Non-pigmented ciliary epithelial cell (primary cell): ENCODE results near the gene RABGEF1.
A peak's percentile ranks its signal among the peaks of the same experiment; 100 is the strongest.
"Not testable (repeated sequence)": the region's sequence is repeated elsewhere in the genome, so short reads cannot be mapped to it uniquely, and the experiment has no call there.

Experiments used
- DNase-seq: peaks from one replicate; pipeline ENCODE4 v3.0.0-alpha.2; 2010; ENCODE audit warnings: low read depth

RABGEF1 gene

DNA sequence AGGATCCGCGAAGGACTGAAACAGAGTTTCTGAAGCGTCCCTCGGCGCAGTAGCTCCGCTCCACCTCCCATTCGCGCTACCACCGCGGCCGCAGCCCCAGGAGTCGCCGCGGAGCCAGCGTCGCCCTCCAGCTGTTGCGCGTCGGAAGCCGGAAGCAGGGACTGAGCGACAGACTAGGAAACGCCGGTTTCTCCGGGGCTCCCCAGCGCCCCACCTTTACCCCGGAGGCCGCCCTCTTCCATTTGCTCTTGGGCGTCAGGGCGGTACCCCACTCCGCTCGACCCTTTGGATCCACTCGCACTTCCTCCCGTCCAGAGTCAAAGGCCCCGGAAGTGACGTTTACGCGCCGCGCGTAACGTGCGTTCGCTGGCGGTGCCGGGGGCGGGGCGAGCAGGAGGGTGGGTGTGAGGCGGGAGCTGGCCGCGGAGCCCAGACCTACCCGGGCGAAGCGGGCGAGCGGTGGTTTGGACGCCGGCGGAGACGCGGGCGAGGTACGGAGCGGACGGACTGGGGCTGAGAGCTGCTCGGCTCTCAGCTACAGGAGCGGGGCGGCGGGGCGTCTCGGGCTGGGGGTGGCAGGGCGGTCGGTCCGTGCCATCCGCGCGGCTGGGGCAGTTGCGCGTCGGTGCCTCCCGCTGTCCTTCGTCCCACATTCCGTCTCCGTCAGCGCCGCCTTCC is at the start of gene RABGEF1:
Gene RABGEF1 (plus strand): TSS at position 432 of the 678 bp plus-strand sequence. CDS start 31,167 bp downstream, outside the sequence.
- DNase-seq, result peak; percentile 67

DNA sequence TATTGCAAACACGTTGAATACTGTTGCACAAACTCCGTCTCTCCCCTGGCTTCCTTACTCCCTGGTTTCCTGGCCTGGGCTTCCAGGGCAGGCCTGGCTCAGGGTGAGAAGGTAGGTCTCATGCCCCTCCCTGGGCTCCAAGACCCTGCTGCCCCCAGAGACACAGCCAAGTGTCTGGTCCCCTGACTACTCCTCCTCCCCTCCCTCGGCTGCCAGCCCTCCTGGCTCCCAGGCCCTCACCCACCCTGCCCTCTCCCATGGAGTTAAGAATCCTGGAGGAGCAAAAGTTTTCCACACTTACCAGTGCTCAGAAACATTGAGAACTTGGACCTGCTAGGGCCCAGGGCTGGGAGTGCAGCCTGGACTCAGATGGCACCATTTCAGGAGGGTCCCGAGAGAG is 47.2 kb upstream of the RABGEF1 start:
- DNase-seq, result no peak

DNA sequence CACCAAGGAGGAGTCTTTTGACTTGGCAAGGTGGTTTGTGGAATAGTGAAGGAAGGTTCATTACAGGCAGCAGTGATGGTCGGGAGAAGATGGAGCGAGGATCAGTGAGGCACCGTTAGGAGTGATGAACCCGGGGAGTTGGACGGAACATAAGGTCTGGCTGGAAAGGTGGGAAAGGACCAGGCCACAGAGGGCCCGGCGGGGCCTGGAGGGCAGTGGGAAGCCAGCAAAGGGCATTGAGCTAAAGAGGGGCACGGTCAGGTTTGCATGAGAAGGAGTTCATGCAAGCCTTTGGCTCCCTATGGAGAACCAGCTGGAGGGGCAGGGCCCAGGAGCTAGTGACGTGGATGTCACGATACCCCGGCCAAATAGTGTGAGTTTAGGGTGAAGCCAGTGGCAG is 46.2 kb upstream of the RABGEF1 start:
- DNase-seq, result no peak

DNA sequence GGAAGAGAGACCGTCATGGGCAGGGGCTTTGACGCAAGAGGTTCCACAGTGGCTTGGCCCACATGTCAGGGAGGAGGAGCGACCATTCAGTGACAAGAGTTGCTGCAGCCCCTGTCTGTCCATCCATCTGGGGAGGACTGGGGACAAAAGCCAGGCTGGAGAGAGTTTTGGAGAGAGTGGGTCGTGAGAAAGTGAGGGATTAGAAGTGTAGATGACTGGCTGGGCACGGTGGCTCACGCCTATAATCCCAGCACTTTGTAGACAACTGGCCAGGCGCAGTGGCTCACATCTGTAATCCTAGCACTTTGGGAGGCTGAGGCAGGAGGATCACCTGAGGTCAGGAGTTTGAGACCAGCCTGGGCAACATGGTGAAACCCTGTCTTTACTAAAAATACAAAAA is 45.1 kb upstream of the RABGEF1 start:
- not testable (repeated sequence) for DNase-seq

DNA sequence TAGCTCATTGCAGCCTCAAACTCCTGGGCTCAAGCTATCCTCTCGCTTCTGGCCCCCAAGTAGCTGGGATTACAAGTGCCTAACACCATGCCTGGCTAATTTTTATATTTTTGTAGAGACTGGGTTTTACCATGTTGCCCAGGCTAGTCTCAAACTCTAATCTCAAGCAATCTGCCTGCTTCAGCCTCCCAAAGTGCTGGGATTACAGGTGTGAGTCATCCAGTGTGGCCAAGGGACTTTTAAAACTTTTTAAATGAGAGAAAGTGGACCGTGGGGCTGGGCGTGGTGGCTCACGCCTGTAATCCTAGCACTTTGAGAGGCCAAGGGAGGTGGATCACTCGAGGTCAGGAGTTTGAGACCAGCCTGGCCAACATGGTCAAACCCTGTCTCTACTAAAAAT is 44.4 kb upstream of the RABGEF1 start:
- not testable (repeated sequence) for DNase-seq

DNA sequence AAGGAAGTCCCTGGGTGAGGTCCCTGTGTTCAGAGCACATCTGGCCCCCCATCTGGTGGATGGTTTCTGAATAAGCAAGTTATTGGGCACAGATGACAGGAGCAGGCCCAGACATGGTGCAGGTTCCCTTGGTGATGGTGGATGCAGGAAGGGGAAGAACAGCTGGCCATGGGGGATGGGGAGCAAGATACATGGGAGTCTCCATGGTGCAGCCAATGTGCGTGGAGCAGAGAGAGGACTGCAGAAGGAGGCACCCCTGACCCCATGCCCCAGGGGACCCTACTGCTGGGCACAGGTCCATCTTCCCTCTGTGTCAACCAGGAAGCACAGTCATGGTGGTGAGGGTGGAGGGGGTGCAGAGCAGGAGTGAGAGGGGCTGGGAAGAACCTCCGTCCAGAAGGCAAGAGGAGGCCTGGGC is 43.8 kb upstream of the RABGEF1 start:
- no peak for DNase-seq

DNA sequence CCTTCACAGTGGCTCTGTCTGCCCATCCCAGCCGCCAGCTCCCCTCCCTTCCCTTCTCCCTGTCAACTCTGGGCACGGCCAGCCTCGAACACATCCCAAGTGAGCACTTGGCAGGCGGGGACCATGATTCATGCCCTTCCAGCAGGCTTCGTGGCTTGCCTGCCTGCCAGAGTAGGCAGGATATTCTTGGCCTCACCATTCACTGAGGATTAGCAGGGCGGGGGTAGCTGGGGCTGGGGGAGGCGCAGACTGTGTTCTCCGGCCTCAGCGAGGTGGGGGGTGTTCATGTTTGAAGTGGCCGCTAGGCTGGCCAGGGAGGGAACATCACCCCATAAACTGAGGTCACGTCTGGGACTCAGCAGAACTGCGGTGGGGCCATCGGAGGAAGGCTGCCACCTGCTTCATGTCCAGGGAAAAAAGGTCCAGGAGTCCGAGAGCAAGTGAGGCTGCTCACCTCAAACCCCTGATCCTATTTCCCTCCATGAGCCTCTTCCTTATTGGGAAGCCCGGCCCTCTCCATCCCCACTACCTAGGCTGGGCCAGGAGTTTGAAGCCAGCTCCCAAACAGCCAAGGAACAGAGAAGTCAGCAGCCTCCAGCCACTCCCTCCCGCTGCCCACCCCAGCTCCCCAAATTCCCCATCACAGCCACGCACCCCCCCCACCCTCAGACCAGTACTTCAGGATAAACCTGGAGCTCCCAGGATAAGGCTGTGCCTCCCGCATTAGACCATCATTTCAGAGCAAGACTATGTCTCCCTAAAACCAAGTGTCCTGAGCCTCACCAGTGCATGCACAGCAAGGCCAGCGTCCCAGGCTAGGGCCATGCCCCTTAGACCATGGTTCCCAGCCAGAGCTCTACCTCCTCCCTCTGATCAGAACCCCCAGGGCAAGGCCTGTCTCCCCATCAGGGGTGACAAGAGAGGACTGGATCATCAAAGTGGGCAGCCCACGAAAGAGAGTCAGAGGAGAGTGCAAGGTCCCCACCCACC is 42.8 kb upstream of the RABGEF1 start:
- no peak for DNase-seq

DNA sequence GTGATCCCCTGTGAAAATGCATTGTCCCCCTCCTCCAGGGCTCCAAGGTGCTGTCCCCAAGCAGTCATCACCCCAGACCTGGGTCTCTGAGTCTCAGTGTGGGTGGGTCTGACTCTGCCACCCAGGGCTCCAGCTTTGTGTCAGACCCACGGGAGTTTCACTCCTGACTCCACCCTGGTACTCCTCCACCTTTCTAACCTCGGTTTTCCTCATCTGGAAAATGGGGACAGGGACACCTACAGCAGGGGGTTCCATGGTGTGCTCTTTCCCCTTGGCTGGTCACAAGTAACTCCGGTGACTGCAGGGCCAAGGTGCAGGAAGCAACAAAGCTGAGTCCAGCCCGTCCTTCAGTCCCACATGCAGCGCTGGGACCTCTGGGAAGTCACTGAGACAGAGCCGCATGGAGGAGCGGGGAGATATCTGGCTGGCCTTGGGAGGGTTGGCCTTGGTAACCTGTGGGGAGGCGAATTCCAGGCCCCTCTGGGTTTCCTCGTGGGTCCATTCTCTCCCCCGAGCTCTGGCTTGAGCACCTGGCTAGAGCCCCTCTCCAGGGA is 41.8 kb upstream of the RABGEF1 start:
- no peak for DNase-seq

DNA sequence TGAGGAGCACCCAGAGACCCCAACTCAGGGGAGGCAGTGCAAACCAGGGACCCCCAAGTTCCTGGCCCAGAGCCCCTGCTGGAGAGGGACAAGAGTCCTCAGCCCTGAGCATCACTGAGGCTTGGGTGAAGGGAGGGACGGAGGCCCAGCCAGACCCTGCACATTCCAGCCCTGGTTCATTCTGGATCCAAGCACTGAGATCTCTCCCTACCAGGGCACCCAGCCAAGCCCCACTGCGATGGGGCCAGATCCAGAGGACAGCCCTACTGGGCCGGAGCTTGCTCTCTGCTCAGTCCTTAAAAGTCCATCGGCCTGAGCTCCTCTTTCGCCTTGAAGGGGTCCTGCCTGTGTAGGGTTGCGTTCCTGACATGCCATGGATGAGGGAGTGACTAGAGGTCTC is 40.5 kb upstream of the RABGEF1 start:
- DNase-seq, result no peak

DNA sequence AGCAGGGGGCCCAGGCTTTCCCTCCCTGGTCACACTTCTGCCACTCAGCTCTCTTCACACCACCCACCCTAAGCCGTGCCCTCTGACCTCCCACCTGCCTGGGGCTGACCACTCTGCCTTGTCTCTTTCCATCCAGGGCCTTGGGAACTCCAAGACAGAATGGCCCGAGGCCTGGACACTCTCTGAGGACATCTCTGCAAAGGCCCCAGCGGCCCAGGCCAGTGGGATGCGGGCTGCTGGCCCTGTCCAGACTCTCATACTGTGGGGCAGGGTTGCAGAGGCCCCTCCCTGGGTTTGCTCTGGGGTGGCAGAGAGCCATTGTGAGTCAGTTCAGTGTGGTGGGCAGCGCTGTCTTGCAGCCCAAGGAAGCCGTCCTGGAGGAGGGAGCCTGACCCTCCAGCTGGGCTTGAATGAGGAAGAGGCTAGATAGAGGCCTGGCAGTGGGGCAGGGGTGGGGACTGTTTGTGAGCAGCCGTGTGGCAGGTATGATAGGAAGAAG is 39.9 kb upstream of the RABGEF1 start:
- DNase-seq, result no peak

DNA sequence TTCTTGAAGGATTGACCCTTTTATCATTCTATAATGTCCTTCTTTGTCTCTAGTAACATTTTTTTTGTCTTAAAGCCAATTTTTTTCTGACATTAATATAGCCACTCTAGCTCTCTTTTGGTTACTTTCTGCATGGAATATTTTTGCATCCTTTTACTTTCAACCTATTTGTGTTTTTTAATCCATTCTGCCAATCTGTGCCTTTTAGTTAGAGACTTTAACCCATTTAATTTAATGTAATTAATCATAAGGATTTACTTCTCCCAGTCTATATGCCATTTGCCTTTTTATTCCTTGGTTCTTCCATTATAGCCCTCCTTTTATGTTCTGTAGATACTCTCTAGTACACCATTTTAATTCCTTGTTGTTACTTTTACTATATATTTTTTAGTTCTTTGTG is 32.7 kb upstream of the RABGEF1 start:
- DNase-seq, result no peak

DNA sequence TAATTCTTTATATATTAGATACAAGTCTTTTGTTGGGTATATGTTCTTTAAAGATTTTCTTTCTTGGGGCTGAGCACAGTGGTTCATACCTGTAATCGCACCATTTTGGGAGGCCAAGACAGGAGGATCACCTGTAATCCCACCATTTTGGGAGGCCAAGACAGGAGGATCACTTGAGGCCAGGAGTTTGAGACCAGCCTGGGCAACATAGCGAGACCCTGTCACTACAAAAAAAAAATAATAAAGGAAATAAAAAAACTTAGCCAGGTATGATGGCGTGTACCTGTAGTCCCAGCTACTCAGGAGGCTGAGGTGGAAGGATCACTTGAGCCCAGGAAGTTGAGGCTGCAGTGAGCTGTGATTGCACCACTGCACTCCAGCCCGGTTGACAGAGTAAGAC is 29.8 kb upstream of the RABGEF1 start:
- not testable (repeated sequence) for DNase-seq

DNA sequence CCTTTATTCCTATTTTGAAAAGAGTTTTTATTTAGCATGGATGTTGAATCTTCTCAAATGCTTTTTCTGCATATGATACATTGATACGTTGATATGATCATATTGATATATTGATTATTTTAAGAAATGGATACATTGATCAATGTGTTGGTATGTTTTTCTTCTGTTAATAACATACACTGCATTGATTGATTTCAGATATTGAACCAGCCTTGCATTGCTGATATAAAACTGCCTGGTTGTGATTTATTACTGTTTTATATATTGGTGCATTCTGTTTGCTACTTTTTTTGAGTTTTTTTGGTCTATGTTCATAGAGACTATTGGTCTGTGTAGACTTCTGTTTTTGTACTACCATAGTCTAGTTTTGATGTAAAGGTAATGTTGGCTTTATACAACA is 26.8 kb upstream of the RABGEF1 start:
- DNase-seq, result no peak

DNA sequence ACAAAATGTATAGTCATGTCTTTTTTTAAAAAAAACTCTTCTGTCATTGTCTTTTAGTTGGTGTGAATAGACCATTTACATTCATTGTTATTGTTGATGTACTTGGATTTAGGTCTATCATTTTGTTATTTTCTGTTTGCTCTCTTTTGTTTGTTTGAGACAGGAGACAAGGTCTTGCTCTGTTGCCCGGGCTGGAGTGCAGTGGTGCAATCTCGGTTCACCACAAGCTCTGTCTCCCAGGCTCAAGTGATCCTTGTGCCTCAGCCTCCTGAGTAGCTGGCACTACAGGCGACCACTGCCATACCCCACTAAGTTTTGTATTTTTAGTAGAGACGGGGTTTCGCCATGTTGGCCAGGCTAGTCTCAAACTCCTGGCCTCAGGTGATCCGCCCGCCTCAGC is 23.9 kb upstream of the RABGEF1 start:
- not testable (repeated sequence) for DNase-seq

DNA sequence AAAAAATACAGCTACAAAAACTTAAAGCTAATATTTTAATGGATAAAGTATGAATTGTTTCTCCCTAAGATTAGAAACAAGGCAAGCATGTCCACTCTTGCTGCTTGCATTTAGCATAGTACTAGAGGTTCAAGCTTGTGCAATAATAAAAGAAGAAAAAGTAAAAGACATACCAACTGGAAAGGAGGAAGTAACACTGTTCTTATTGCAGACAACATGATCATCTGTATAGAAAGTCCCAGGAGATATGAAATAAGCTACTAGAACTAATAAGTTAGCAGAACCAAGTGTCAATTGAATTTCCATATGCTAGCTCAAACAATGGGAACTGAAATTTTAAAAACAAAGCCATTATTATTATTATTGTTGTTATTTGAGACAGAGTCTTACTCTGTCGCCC is 20.0 kb upstream of the RABGEF1 start:
- no peak for DNase-seq

DNA sequence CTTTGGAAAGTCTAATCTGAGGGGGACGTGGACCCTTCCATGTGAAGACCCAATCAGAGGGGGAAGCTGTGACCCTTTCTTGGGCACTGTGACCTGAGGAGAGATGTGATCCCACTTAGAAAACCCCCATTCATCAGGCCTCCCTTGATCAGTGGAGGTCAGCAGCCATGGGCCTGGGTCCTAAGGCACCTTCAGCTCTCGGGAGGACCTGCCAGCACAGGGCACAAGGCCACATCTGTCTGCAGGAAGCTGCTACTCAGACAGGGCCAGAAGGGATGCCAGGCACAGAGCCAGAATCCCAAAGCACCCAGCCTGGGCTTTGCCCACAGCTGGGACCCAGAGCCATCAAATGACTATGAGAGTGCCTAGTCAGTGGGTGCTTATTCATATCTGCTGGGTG is 14.7 kb upstream of the RABGEF1 start:
- DNase-seq, result no peak

DNA sequence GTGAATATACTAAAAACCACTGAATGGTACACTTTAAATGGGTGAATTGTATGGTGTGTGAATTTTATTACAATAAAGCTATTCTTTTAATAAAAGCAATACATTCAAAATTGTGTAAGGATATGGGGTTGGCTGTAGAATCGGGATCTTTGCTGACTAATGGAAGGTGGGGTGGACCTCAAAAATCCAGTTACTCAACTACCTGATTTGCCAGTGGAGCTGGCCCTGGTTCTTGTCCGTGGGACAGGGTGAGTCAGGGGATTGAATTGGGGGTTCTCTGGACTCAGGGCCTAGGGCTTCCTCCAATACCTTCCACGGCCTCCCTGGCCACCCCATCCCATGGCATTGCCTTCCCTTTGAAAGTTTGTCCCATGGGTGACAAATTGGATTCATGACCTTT is 13.5 kb upstream of the RABGEF1 start:
- no peak for DNase-seq

DNA sequence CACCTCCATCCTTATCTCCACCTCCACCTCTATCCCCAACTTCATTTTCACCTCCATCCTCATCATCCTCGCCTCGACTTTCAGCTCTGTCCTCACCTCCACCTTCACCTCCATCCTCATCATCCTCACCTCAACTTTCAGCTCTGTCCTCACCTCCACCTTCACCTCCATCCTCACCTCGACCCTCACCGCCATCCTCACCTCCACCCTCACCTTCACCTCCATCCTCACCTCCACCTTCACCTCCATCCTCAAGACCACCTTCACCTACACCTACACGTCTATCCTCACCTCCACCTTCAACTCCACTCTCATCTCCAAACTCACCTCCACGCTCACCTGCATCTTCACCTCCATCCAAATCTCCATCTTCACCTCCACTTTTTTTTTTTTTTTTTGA is 12.0 kb upstream of the RABGEF1 start:
- no peak for DNase-seq

DNA sequence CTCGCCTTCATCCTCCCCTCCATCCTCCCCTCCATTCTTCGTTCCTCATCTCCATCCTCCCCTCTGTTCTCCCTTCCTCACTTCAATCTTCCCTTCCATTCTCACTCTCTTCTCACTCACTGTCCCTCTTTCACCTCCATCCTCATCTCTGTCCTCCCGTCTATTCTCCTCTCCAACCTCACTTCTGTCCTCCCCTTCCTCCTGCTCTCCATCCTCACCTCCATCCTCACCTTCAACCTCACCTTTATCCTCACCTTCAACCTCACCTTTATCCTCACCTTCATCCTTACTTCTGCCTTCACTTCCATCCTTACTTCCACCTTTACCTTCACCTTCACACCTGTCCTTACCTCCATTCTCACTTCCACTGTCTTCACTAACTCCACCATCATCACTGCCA is 11.3 kb upstream of the RABGEF1 start:
- no peak for DNase-seq

DNA sequence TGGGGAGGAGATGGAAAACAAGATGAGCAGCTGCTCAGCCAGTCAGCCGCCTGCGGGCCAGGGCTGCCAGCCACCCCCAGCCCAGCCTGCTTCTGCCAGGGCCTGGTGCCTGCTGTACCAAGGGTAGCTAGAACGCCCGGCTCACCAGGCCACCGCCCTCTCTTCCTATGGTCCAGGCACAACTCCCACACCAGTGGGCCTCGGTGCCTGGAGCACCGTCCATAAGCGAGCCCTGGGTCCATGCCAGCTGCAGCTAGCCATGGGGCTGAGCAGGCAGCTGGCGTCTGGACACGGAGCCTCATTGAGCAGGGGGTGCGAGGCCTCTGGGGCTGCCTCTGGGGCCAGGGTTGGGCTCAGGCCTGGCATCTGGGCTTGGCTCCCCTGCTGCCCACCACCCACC is 8.5 kb upstream of the RABGEF1 start:
- DNase-seq, result no peak

DNA sequence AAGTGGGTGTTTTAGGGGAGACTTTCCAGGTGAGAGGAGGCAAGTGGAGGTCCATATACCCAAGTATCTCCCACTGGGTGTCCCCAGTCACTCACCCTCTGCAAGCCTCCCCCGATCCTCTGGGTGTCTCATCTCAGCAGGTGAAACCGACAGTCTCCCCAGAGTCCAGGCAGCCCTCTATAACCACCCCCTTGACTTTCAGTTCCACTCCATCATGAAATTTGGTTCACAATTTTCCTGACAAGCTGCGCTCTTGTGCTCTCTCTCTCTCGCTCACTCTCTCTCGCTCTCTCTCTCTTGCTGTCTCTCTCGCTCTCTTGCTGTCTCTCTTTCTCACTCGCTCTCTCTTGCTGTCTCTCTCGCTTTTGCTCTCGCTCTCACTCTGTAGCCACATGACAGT is 8.1 kb upstream of the RABGEF1 start:
- no peak for DNase-seq

DNA sequence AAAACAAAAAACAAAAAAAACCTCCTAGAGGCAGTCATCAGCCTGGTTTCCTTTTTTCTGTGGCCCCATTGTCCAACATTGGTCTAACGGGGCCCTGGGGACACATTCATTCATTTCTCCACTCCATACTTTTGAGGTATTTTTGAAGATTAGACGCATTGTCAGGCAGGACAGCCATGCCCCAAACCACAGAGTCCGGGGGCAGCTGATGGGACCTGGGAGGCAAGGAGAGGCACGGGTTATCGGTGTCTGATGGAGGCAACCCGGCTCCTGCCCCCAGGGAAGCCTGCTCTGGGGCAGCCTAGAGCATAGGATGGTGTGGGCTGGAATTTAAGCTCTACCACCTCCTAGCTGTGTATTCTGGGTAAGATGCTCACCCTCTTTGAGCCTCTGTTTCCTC is 6.5 kb upstream of the RABGEF1 start:
- no peak for DNase-seq

DNA sequence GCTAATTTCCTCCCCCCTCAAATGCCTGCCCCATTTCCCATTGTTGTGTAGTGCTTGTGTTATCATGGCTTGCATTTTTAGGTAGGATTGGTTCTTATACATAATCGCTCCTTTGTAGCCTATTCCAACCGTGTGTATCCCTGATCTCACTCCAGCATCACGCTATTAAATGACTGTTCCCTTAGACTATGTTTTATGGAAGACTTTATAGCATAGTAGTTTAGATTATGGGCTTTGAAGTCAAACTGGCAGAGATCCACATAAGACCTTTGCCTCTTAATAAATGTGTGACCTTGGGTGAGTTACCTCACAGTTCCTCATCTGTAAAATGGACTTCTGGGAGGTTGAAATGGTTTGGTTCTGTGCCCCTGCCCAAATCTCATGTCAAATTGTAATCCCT is 5.4 kb upstream of the RABGEF1 start:
- DNase-seq, result no peak
